ENCODE data around the gene SHISA5.

The SHISA5 gene

GRCh38 chr3:48456456-48456855, 47.5 kb downstream of the SHISA5 start:
- no peak for DNase-seq

- no peak for DNase-seq
These were observed 52.7 kb downstream of the SHISA5 start for GRCh38 chr3:48451270-48451669.

- peak; percentile 78 for DNase-seq
These were observed 57.4 kb downstream of the SHISA5 start, which contains the start of gene ATRIP for GRCh38 chr3:48446425-48447193. TSS of gene ATRIP (plus strand) at chr3:48446737. CDS start at chr3:48446846, 109 bp downstream.

- DNase-seq: no peak
These were observed 57.9 kb downstream of the SHISA5 start for GRCh38 chr3:48446043-48446424.

- no peak for DNase-seq
These were observed 58.6 kb downstream of the SHISA5 start for GRCh38 chr3:48445277-48445882.

- DNase-seq: no peak
These were observed 62.0 kb downstream of the SHISA5 start for GRCh38 chr3:48441940-48442339.

GRCh38 chr3:48440590-48440958, 63.4 kb downstream of the SHISA5 start:
- no peak for DNase-seq

- DNase-seq: peak; percentile 95
These were observed 64.0 kb downstream of the SHISA5 start, which contains the start of the genes CCDC51 and TMA7 for GRCh38 chr3:48439820-48440589. TSS of gene CCDC51 (minus strand) at chr3:48440119. CDS start at chr3:48435128, 4,991 bp downstream. TSS of gene TMA7 (plus strand) at chr3:48440257. CDS start at chr3:48440297, 40 bp downstream.

- no peak for DNase-seq
These were observed 66.2 kb downstream of the SHISA5 start for GRCh38 chr3:48437812-48438211.

GRCh38 chr3:48436855-48437254, 67.1 kb downstream of the SHISA5 start:
- no peak for DNase-seq

- no peak for DNase-seq
These were observed 67.5 kb downstream of the SHISA5 start for GRCh38 chr3:48436477-48436787.

GRCh38 chr3:48435774-48436476, 68.0 kb downstream of the SHISA5 start:
- peak; percentile 46 for DNase-seq

GRCh38 chr3:48435223-48435595, 68.8 kb downstream of the SHISA5 start:
- DNase-seq: no peak

- DNase-seq: no peak
These were observed 69.3 kb downstream of the SHISA5 start for GRCh38 chr3:48434591-48435222.

GRCh38 chr3:48433472-48434118, 70.4 kb downstream of the SHISA5 start:
- DNase-seq: no peak

GRCh38 chr3:48432411-48433371, 71.3 kb downstream of the SHISA5 start:
- no peak for DNase-seq

GRCh38 chr3:48431224-48432029, 72.5 kb downstream of the SHISA5 start:
- DNase-seq: no peak

- no peak for DNase-seq
These were observed 73.3 kb downstream of the SHISA5 start for GRCh38 chr3:48430708-48431101.

GRCh38 chr3:48429960-48430707, 73.8 kb downstream of the SHISA5 start, which contains the start of gene PLXNB1:
TSS of gene PLXNB1 (minus strand) at chr3:48430086. CDS start at chr3:48424611, 5,475 bp downstream.
- DNase-seq: peak; percentile 31

Data from NCI-H2227 treated with DMSO at 0.1 percent for 48 hours (cell line).